ENCODE results near the gene CD83.

GRCh38 chr6:14082771-14083170 lies 34.8 kb upstream of the CD83 start:
- TF ChIP-seq CTCF (IDR thresholded peaks at IDR 0.05; ENCODE audit: insufficient read depth, low read length), result no peak
- no peak for TF ChIP-seq POLR2AphosphoS5 (IDR thresholded peaks at IDR 0.05; ENCODE audit: low read depth)
- TF ChIP-seq GABPA (IDR thresholded peaks at IDR 0.05; ENCODE audit: low read depth), result no peak
- no peak for TF ChIP-seq REST (IDR thresholded peaks at IDR 0.05; ENCODE audit: insufficient replicate concordance, low read depth)
- TF ChIP-seq SPI1 (IDR thresholded peaks at IDR 0.05; ENCODE audit: borderline replicate concordance, low read depth), result no peak
